ES-I3 (cell line): Measurements from ENCODE around the gene ZDHHC11.
"Not testable (repeated sequence)": the region's sequence is repeated elsewhere in the genome, so short reads cannot be mapped to it uniquely, and the experiment has no call there.

Experiments
- H3K36me3 ChIP-seq: 2 replicates; pipeline ENCODE4 v1.6.1; 2013; ENCODE audit warnings: mild to moderate bottlenecking, low read length, control low read depth, moderate library complexity; ENCODE audit not compliant: insufficient read depth
- H3K4me1 ChIP-seq: 2 replicates; pipeline ENCODE4 v1.6.1; 2013; ENCODE audit warnings: mild to moderate bottlenecking, control low read depth, low read length; ENCODE audit not compliant: insufficient read depth
- H3K9ac ChIP-seq: 2 replicates; pipeline ENCODE4 v1.6.1; 2013; ENCODE audit warnings: low read depth, mild to moderate bottlenecking, low read length, moderate library complexity
- H3K9me3 ChIP-seq: 2 replicates; pipeline ENCODE4 v1.6.1; 2013; ENCODE audit warnings: mild to moderate bottlenecking, low read length, moderate library complexity; ENCODE audit not compliant: control insufficient read depth, insufficient read depth

The ZDHHC11 gene

GRCh38 chr5:835933-836612 is 14.7 kb downstream of the ZDHHC11 start:
- not testable (repeated sequence) for H3K36me3 ChIP-seq, H3K9me3 ChIP-seq, H3K9ac ChIP-seq, H3K4me1 ChIP-seq

- not testable (repeated sequence) for H3K4me1 ChIP-seq, H3K36me3 ChIP-seq, H3K9ac ChIP-seq, H3K9me3 ChIP-seq
Observed at GRCh38 chr5:834013-834412, 16.8 kb downstream of the ZDHHC11 start.

GRCh38 chr5:828194-828593 is 22.6 kb downstream of the ZDHHC11 start:
- not testable (repeated sequence) for H3K4me1 ChIP-seq, H3K9me3 ChIP-seq

DNA sequence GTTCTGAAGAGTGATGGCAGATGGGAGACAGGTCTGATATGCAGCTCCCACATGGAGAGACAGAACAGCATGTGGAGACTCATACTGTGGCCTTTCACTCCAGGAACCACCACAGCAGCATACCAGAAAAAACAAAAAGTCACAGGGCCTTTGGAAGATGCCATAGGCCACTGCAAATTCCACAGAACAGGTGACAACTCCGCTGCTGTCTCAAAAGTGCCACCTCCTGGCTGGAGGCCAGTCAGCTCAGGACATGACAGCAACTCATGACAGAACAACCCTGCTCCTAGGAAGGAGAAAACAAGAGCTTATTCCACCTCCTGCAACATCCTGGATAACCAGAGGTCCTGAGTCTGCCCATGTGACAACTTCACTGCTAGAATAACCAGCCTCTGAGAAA is 25.2 kb downstream of the ZDHHC11 start:
- H3K9ac ChIP-seq, H3K36me3 ChIP-seq, H3K4me1 ChIP-seq, H3K9me3 ChIP-seq: not testable (repeated sequence)

More at GRCh38 chr5:828194-828593, 22.6 kb downstream of the ZDHHC11 start:
- H3K36me3 ChIP-seq, H3K9ac ChIP-seq: not testable (repeated sequence)

DNA sequence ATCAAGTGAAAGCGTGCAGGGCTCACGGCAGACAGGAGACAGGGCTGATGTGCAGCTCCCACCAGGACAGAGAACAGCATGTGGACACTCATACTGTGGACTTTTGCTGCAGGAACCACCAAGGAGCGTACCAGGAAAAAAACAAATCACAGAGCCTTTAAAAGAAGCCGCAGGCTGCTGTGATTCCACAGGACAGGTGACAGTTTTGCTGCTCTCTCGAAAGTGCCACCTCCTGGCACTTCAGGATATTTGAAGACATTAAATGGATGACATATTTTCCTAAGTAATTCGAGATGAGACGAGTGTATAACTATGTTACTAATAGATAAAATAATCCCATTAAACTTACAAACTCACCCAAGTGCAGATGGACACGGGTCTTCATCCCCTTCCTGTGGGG is 29.3 kb downstream of the ZDHHC11 start:
- H3K9ac ChIP-seq = no peak overlapping the region
- H3K36me3 ChIP-seq = no peaks in the 10 kb centered on the region
- H3K9me3 ChIP-seq = no peaks in the 10 kb centered on the region; the same call in 1 of the 2 replicates
- H3K4me1 ChIP-seq = no peaks in the 10 kb centered on the region

DNA sequence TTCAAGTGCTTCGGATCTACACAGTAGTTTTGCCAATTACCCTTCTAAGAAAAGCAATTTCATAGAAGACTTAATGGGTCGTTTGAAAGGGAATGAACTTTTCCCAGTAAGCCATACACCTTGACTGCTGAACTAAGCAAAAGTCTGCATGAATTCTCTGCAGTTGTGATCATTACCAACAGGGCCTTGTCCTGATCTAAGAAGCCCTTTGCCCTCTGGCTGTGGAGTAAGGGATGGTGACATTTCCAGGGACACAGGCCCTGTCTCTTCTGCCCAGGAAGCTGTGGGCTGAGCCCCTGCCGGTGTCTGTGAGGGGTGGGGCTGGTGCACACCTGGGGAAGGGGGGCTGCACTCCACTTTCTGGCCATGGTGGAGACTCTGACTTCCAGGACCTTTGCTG is 30.5 kb downstream of the ZDHHC11 start:
- Histone ChIP-seq H3K4me1 (no peaks in the 10 kb centered on the region), H3K36me3 (no peaks in the 10 kb centered on the region), H3K9ac (no peak overlapping the region), H3K9me3 (no peaks in the 10 kb centered on the region; the same call in 1 of the 2 replicates)

- no peak overlapping the region for H3K9ac ChIP-seq
- H3K36me3 ChIP-seq = no peaks in the 10 kb centered on the region
- no peaks in the 10 kb centered on the region for H3K4me1 ChIP-seq
- no peaks in the 10 kb centered on the region; the same call in 1 of the 2 replicates for H3K9me3 ChIP-seq
Observed at GRCh38 chr5:819078-819477, 31.7 kb downstream of the ZDHHC11 start.

GRCh38 chr5:816176-816575 is 34.6 kb downstream of the ZDHHC11 start:
- no peaks in the 10 kb centered on the region for H3K4me1 ChIP-seq
- no peaks in the 10 kb centered on the region for H3K9me3 ChIP-seq
- H3K9ac ChIP-seq = no peak overlapping the region
- H3K36me3 ChIP-seq = no peaks in the 10 kb centered on the region

DNA sequence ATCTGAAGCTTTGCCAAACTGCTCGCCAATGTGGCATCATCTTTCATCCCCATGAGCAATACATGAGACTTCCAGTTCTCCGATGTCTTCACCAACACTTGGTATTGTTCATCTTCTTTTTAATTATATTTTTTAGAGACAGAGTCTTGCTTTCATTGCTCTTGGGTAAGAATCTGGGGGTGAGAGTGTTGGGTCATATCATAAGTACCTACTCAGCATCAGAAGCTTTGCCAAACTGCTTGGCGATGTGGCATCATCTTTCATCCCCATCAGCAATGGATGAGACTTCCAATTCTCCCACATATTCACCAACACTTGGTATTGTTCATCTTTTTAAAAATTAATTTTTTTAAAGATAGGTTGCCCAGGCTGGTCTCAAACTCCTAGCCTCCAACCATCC is 35.3 kb downstream of the ZDHHC11 start:
- Histone ChIP-seq H3K36me3 (no peaks in the 10 kb centered on the region), H3K4me1 (no peaks in the 10 kb centered on the region), H3K9ac (no peak overlapping the region), H3K9me3 (no peaks in the 10 kb centered on the region)

DNA sequence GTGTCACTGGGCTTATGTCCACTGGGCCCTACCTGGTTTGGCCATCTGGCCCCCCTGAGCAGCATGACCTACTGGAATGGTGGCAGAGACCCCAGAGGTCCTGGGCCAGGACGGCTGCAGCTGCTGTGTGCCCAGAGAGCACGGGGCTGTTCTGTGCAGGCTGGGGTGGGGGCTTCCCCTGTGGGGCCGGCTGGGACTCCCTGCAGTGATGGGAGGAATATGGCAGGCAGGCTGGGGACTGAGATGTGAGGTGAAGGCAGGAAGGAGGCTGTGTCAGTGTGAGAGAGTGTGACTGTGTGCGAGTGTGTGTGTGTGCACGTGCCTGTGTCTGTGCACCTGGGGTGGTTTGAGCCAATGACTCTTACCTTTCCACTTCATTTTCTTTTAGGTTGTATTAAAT is 37.2 kb downstream of the ZDHHC11 start:
- not testable (repeated sequence) for H3K4me1 ChIP-seq, H3K36me3 ChIP-seq, H3K9me3 ChIP-seq, H3K9ac ChIP-seq

DNA sequence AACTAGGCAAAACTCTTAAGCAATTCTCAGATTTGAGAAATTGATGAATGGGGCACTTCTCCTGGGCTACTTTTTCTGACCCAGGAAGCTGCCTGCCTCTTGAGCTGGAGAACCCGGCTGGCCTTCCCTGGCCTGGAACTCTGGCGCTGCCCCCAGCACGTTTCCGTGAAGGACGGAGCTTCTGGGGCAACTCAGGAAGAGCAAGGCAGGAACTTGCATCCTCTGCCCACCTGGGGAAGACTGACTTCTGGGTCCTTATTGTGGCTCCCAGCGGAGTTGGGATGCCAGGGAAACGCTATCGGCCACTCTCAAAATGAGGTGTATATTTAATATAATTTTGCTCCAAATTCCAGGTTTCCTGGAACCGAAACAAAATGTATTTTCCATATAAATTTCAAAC is 39.4 kb downstream of the ZDHHC11 start:
- not testable (repeated sequence) for H3K4me1 ChIP-seq, H3K36me3 ChIP-seq, H3K9me3 ChIP-seq, H3K9ac ChIP-seq

GRCh38 chr5:807719-808514 is 42.9 kb downstream of the ZDHHC11 start:
- not testable (repeated sequence) for H3K9ac ChIP-seq, H3K36me3 ChIP-seq, H3K9me3 ChIP-seq, H3K4me1 ChIP-seq

GRCh38 chr5:801472-801871 is 49.3 kb downstream of the ZDHHC11 start:
- Histone ChIP-seq H3K9ac (no peak overlapping the region), H3K4me1 (no peaks in the 10 kb centered on the region), H3K36me3 (no peaks in the 10 kb centered on the region), H3K9me3 (no peaks in the 10 kb centered on the region)

GRCh38 chr5:801055-801454 is 49.7 kb downstream of the ZDHHC11 start:
- H3K9me3 ChIP-seq, H3K9ac ChIP-seq, H3K4me1 ChIP-seq, H3K36me3 ChIP-seq: not testable (repeated sequence)

DNA sequence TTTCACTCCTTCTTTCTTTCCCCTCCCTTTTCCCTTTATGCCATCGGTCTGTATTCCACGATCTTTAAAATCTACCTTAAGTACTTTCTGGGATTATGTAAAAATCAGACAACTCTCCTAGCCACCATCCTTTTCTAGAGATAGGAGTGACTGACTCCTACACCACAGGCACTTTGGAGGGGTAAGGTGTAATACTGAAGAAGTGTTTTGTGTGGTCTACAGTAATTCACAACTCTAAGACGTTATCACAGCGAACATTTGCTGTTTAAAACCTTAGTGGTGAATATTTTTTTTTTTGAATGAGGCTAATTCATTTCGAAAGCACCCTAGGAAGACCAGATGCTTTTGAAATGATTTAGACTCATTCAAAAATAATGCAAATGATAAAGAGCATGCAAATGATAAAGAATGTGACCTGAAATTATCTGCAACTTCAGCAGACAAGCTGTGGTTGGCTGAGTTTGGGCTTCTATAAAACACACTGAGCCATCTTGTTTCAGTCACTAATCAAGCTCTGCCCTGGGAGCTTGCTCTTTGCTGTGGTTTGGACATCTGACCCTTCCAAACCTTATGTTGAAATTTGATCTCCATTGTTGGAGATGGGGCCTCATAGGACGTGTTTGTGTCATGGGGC is 52.2 kb downstream of the ZDHHC11 start:
- H3K9ac ChIP-seq, H3K9me3 ChIP-seq, H3K36me3 ChIP-seq, H3K4me1 ChIP-seq: not testable (repeated sequence)
